ENCODE data around the gene HSF5. TPM values are rescaled to one million over a fixed set of nuclear protein-coding genes. Genes with fewer than 3 reads are reported as not detected.

HSF5 gene
- polyA plus RNA-seq, 2 of the 4 experiments (the other 2 are of a cell fraction) = not detected

DNA sequence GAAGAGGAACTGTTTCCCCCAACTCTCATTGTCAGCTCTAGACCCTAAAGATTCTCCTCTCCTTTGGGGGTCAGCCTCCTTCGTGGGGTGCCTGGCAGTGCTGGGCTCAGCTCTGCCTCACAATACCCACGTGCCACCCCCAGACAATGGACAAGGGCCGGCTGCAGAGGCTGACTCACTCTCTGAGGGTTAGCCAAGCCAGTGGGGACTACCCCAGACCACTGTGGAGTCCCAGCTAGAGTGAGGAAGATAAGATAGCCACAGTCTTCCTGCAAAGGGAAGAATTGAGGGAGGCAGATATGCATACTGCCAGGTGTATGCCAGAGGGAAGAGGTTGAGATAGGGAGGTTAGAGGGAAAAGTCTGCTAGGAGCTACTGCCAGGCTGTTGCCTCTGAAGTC, 39.7 kb upstream of the HSF5 start (continued):
- TF ChIP-seq CHD4 (IDR thresholded peaks at IDR 0.05; ENCODE audit: borderline replicate concordance) = no peak

DNA sequence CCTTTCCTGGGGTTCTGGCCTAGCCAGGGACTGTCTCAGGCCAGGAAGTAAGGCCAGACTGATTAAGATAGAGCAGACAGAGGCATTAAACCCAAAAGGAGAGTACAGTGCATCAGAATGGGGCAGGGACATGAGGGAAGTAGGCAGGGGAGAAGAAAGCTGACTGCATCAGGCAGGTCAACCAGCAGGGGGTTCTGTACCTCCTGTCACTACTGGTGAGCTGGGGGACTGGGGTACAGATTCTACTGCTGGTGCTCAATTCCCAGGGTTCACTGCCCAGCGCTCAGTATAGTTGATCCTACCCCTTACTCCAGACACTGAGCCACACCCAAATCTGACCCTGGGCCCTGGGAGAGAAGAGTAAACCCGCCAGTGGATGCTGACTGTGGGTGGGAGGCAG, 39.1 kb upstream of the HSF5 start:
- ChIA-PET CTCF (interaction anchor here (0.6 to 15.8 kb wide), 7 partner anchors 5 to 583 kb away, joined by 3 to 187 read pairs (median 4); partner anchors contain the start of gene MTMR4), POLR2A (interaction anchor here (2.1 kb wide), 1 partner anchor 9 kb away, joined by 4 read pairs; no protein-coding TSS in a partner anchor)
- ATAC-seq (peak in 1 of 2 experiments; percentile 49; a peak in 3 of 6 replicates), FAIRE-seq (no peak), DNase-seq (ENCODE audit: low read depth in 1 of 2, low spot score in 1 of 2) (no peak)
- Histone ChIP-seq H3K4me2 (no peak overlapping the region), H3K27ac (no peak overlapping the region), H3K9me3 (no peaks in the 10 kb centered on the region), H3K4me3 (no peak overlapping the region), H3K4me1 (peaks cover 5% of the 10 kb centered on the region; the same call in 1 of the 3 replicates)
- TF ChIP-seq RARB (CRISPR knock-in tag; IDR thresholded peaks at IDR 0.05) = no peak
- WGBS (ENCODE audit: missing lambda C conversion rate) = 68% methylated on average over 2 of the region's 2 CpGs

DNA sequence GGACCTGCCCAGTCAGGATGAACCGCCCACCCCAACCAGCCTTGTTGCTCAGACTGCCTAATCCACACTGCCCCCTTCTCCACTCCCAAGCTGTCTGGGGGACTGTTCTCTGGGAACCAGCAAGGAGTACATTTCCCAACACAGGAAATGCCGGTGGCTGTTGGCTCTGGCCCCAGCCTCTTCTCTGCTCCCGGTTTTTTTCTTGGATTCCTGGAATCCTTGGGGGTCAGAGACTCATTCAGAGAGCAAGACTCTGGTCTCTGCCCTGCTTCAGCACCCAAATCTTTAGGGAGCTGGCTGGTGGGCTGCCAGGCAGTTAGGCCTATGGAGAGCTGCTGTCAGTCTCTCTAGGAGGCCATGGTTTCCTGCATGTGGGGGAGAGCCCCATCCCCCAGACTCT, 37.0 kb upstream of the HSF5 start:
- DNase-seq (ENCODE audit: low read depth in 1 of 2, low spot score in 1 of 2) (no peak), ATAC-seq (no peak), FAIRE-seq (no peak)
- H3K9me3 ChIP-seq = no peaks in the 10 kb centered on the region
- POLR2A ChIA-PET = interaction anchor here (2.2 kb wide), 1 partner anchor 107 kb away, joined by 14 read pairs; no protein-coding TSS in a partner anchor
- CTCF ChIA-PET = interaction anchor here (1.2 to 9.8 kb wide), 3 partner anchors 10 to 478 kb away, joined by 3 to 187 read pairs (median 7); no protein-coding TSS in a partner anchor
- TF ChIP-seq, protein P1, sequence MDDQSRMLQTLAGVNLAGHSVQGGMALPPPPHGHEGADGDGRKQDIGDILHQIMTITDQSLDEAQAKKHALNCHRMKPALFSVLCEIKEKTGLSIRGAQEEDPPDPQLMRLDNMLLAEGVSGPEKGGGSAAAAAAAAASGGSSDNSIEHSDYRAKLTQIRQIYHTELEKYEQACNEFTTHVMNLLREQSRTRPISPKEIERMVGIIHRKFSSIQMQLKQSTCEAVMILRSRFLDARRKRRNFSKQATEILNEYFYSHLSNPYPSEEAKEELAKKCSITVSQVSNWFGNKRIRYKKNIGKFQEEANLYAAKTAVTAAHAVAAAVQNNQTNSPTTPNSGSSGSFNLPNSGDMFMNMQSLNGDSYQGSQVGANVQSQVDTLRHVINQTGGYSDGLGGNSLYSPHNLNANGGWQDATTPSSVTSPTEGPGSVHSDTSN (IDR thresholded peaks at IDR 0.05) = no peak
- no peak for TF ChIP-seq HOXB5 (CRISPR knock-in tag; IDR thresholded peaks at IDR 0.05)
- no peak for TF ChIP-seq RNF2 (IDR thresholded peaks at IDR 0.05; ENCODE audit: borderline replicate concordance, low read depth)
- TF ChIP-seq FOSL2 (IDR thresholded peaks at IDR 0.05) = no peak
- TF ChIP-seq FOSL2 (CRISPR knock-in tag; IDR thresholded peaks at IDR 0.05) = no peak
- TF ChIP-seq EHF (CRISPR knock-in tag; IDR thresholded peaks at IDR 0.05) = no peak
- TF ChIP-seq NR3C1 (IDR thresholded peaks at IDR 0.05) = no peak
- TF ChIP-seq, protein P2, sequence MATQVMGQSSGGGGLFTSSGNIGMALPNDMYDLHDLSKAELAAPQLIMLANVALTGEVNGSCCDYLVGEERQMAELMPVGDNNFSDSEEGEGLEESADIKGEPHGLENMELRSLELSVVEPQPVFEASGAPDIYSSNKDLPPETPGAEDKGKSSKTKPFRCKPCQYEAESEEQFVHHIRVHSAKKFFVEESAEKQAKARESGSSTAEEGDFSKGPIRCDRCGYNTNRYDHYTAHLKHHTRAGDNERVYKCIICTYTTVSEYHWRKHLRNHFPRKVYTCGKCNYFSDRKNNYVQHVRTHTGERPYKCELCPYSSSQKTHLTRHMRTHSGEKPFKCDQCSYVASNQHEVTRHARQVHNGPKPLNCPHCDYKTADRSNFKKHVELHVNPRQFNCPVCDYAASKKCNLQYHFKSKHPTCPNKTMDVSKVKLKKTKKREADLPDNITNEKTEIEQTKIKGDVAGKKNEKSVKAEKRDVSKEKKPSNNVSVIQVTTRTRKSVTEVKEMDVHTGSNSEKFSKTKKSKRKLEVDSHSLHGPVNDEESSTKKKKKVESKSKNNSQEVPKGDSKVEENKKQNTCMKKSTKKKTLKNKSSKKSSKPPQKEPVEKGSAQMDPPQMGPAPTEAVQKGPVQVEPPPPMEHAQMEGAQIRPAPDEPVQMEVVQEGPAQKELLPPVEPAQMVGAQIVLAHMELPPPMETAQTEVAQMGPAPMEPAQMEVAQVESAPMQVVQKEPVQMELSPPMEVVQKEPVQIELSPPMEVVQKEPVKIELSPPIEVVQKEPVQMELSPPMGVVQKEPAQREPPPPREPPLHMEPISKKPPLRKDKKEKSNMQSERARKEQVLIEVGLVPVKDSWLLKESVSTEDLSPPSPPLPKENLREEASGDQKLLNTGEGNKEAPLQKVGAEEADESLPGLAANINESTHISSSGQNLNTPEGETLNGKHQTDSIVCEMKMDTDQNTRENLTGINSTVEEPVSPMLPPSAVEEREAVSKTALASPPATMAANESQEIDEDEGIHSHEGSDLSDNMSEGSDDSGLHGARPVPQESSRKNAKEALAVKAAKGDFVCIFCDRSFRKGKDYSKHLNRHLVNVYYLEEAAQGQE (IDR thresholded peaks at IDR 0.05) = no peak
- TF ChIP-seq, protein P3, sequence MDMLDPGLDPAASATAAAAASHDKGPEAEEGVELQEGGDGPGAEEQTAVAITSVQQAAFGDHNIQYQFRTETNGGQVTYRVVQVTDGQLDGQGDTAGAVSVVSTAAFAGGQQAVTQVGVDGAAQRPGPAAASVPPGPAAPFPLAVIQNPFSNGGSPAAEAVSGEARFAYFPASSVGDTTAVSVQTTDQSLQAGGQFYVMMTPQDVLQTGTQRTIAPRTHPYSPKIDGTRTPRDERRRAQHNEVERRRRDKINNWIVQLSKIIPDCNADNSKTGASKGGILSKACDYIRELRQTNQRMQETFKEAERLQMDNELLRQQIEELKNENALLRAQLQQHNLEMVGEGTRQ (IDR thresholded peaks at IDR 0.05) = no peak
- no peak for TF ChIP-seq ZSCAN20 (CRISPR knock-in tag; IDR thresholded peaks at IDR 0.05)
- TF ChIP-seq, protein P4, sequence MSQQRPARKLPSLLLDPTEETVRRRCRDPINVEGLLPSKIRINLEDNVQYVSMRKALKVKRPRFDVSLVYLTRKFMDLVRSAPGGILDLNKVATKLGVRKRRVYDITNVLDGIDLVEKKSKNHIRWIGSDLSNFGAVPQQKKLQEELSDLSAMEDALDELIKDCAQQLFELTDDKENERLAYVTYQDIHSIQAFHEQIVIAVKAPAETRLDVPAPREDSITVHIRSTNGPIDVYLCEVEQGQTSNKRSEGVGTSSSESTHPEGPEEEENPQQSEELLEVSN (IDR thresholded peaks at IDR 0.05; ENCODE audit: borderline replicate concordance, low read depth) = no peak
- no peak for TF ChIP-seq MYC (IDR thresholded peaks at IDR 0.05; ENCODE audit: borderline replicate concordance, low read length)
- no peak for TF ChIP-seq GATA3 (IDR thresholded peaks at IDR 0.05; ENCODE audit: borderline replicate concordance)
- TF ChIP-seq EP300 (IDR thresholded peaks at IDR 0.05) = no peak
- TF ChIP-seq ZFP36 (IDR thresholded peaks at IDR 0.05; ENCODE audit: borderline replicate concordance, partially characterized antibody) = no peak
- no peak overlapping the region for H3K4me3 ChIP-seq
- peak overlapping the region; percentile 19 to 26; a peak in 3 of 6 replicates for H3K27ac ChIP-seq
- 0 out of 3 replicates have a peak overlapping the region, but pooled peaks have one; percentile 19 for H3K4me2 ChIP-seq
- WGBS (ENCODE audit: missing lambda C conversion rate) = 23% methylated on average over 3 of the region's 3 CpGs
- H3K4me1 ChIP-seq = peaks cover 5% of the 10 kb centered on the region; the same call in 1 of the 3 replicates

Data from A549 (cell line).